B cell (primary cell): ENCODE data around the gene CACNA1D.

Source experiments
- CTCF ChIP-seq: fragments of 200-600 bp; IDR thresholded peaks from one replicate; pipeline ENCODE4 v1.8.0; 2022; ENCODE audit warnings: antibody characterized with exemption, mild to moderate bottlenecking
- EZH2 ChIP-seq: IDR thresholded peaks from 2 replicates; pipeline ENCODE4 v1.6.1; 2012; ENCODE audit warnings: borderline replicate concordance, low read depth, mild to moderate bottlenecking, moderate library complexity, low read length; ENCODE audit not compliant: insufficient read depth, poor library complexity, severe bottlenecking

- no peak for TF ChIP-seq CTCF
- TF ChIP-seq EZH2, result no peak
These were observed 227.0 kb downstream of the CACNA1D start for GRCh38 chr3:53721187-53722119.
